ENCODE results near the gene CT47C1. TPM values are rescaled to one million over a fixed set of nuclear protein-coding genes. Genes with fewer than 3 reads are reported as not detected.

Gene CT47C1
- total and polyA plus RNA-seq, 2 of the 13 experiments (the other 11 are each of a cell fraction or from before 2014, with no cell fraction given) = not detected

- TF ChIP-seq ZNF280B (CRISPR knock-in tag; IDR thresholded peaks at IDR 0.05; ENCODE audit: borderline replicate concordance) = no peak
- no peak for TF ChIP-seq ETS1 (CRISPR knock-in tag; IDR thresholded peaks at IDR 0.05)
- TF ChIP-seq ZNF646 (CRISPR knock-in tag; IDR thresholded peaks at IDR 0.05) = no peak
- no peak for TF ChIP-seq ZSCAN9 (CRISPR knock-in tag; IDR thresholded peaks at IDR 0.05; ENCODE audit: borderline replicate concordance)
- TF ChIP-seq ZNF839 (CRISPR knock-in tag; IDR thresholded peaks at IDR 0.05; ENCODE audit: borderline replicate concordance) = no peak
- TF ChIP-seq ZNF841 (CRISPR knock-in tag; IDR thresholded peaks at IDR 0.05; ENCODE audit: borderline replicate concordance) = no peak
- peak; percentile 77; the same call in 1 of the 2 replicates for TF ChIP-seq ZNF549 (CRISPR knock-in tag; IDR thresholded peaks at IDR 0.05)
- no peak for TF ChIP-seq ZNF460 (CRISPR knock-in tag; IDR thresholded peaks at IDR 0.05; ENCODE audit: borderline replicate concordance)
- TF ChIP-seq ZNF281 (CRISPR knock-in tag; IDR thresholded peaks at IDR 0.05; ENCODE audit: borderline replicate concordance) = no peak
- no peak for TF ChIP-seq ZNF709 (CRISPR knock-in tag; IDR thresholded peaks at IDR 0.05)
- no peak for TF ChIP-seq ZIK1 (CRISPR knock-in tag; IDR thresholded peaks at IDR 0.05; ENCODE audit: borderline replicate concordance, low read depth)
- TF ChIP-seq ZNF768 (CRISPR knock-in tag; IDR thresholded peaks at IDR 0.05) = no peak
- TF ChIP-seq HNF1B (CRISPR knock-in tag; IDR thresholded peaks at IDR 0.05) = peak; percentile 43; the same call in 1 of the 2 replicates
- TF ChIP-seq ZBTB7A (CRISPR knock-in tag; IDR thresholded peaks at IDR 0.05) = no peak
- TF ChIP-seq GZF1 (CRISPR knock-in tag; IDR thresholded peaks at IDR 0.05) = no peak
- no peak for TF ChIP-seq PAWR (CRISPR knock-in tag; IDR thresholded peaks at IDR 0.05; ENCODE audit: borderline replicate concordance)
Measured at GRCh38 chrX:119041175-119041574, 31.6 kb upstream of the CT47C1 start (continued).

Measured in HepG2 (cell line).